Astrocyte of the spinal cord (primary cell): ENCODE results near the gene FARP1.

Source experiments
- DNase-seq: peaks from one replicate; pipeline ENCODE4 v3.0.0; 2011; ENCODE audit warnings: low read depth, low spot score
- H3K4me3 ChIP-seq: 2 replicates; pipeline ENCODE4 v1.5.1; 2011; ENCODE audit warnings: low read depth, mild to moderate bottlenecking, low read length, moderate library complexity
- CTCF ChIP-seq: IDR thresholded peaks from 2 replicates; pipeline ENCODE4 v1.5.1; 2012; ENCODE audit warnings: low read depth, mild to moderate bottlenecking, low read length, inconsistent platforms
- in situ Hi-C: cut with HindIII; loops from 2 replicates; pipeline ENCODE4 v1.10.0; 2017; ENCODE audit warnings: low sequenced_read_pairs

FARP1 gene

GRCh38 chr13:98309569-98310335 is 166.9 kb downstream of the FARP1 start:
- no peak overlapping the region for H3K4me3 ChIP-seq
- DNase-seq, result no peak
- TF ChIP-seq CTCF, result no peak

GRCh38 chr13:98310485-98311199 is 167.7 kb downstream of the FARP1 start:
- no peak overlapping the region for H3K4me3 ChIP-seq
- no peak for TF ChIP-seq CTCF
- in situ Hi-C loops, result no loop called here
- no peak for DNase-seq

More at GRCh38 chr13:98309569-98310335, 166.9 kb downstream of the FARP1 start:
- in situ Hi-C loops, result no loop called here

GRCh38 chr13:98311200-98311548 is 168.3 kb downstream of the FARP1 start:
- TF ChIP-seq CTCF, result no peak
- in situ Hi-C loops, result no loop called here
- DNase-seq, result no peak
- H3K4me3 ChIP-seq, result no peak overlapping the region

- no peak for DNase-seq
- in situ Hi-C loops, result no loop called here
- TF ChIP-seq CTCF, result no peak
- no peak overlapping the region for H3K4me3 ChIP-seq
These were observed 169.7 kb downstream of the FARP1 start for GRCh38 chr13:98312606-98313005.

GRCh38 chr13:98313023-98313921 is 170.4 kb downstream of the FARP1 start:
- DNase-seq, result no peak
- TF ChIP-seq CTCF, result no peak
- H3K4me3 ChIP-seq, result no peak overlapping the region
- in situ Hi-C loops, result no loop called here

GRCh38 chr13:98313922-98314292 is 171.0 kb downstream of the FARP1 start:
- in situ Hi-C loops, result no loop called here
- TF ChIP-seq CTCF, result no peak
- no peak overlapping the region for H3K4me3 ChIP-seq
- DNase-seq, result no peak
